GF-D8 (cell line): Measurements from ENCODE around the gene NACC1.

Experiments used
- DNase-seq: peaks from one replicate; lab custom pipeline; 2025; lab: John Stamatoyannopoulos, UW

Gene NACC1

DNA sequence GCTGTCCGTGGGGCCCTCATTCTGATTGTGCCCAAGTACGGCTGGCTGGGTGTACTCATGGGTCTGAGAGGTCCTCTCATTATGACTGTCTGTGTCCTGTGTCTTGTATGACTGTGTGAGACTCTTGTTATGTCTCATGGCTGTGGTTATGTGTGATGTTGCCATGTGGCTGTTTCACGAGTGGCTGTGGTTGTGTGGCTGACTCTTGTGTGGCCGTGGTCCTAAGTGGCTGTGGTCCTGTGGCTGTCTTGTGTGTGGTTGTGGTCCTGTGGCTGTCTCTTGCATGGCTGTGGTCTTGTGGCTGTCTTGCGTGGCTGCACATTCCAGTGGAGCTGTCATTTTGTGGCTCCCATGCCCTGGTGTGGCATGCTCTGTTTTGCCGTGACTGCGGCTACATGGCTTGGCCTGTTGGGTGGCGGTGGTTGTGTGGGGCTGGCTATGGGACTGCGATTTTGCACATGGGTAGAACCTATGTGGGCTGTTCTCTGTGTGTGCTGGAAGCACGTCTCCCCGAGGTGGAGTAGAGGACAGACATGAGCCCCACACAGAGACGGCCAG is 18.0 kb upstream of the NACC1 start:
- DNase-seq = peak; percentile 68

DNA sequence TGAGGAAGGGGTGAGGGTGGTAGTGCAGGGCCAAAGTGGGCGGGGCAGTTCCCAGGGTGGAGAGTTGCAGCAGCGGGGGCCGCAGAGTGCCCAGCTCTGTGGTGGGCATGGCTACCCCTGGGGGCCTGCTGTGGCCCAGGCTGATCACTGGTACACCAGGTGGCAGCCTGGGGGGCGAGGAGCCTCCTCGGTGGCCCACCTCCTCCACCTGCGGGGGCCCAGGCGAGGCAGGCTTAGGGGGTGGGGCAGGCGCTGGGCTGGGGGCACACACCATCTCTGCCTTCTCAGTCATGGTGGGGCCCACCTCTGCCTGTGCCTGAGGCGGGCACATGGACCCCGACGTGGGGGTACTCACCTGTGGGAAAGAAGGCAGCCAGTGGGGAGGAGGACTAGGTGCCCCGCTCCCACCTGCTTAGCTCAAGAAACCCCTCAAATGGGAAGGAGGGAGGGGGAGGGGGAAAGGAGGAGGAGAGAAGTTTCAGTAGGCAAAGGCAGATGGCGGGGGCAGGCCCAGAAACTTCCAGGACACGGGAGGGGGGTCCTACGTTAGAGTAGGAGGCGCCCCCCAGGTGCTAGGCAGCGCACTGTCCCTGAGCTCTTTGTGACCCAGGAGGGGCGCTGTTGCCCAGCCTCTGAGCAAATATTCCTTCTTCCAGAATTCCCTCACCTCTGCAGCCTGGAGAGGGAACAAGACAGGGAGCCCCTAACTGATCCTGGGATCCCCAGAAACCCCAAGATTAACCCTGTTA is 17.0 kb upstream of the NACC1 start:
- DNase-seq = peak; percentile 8

DNA sequence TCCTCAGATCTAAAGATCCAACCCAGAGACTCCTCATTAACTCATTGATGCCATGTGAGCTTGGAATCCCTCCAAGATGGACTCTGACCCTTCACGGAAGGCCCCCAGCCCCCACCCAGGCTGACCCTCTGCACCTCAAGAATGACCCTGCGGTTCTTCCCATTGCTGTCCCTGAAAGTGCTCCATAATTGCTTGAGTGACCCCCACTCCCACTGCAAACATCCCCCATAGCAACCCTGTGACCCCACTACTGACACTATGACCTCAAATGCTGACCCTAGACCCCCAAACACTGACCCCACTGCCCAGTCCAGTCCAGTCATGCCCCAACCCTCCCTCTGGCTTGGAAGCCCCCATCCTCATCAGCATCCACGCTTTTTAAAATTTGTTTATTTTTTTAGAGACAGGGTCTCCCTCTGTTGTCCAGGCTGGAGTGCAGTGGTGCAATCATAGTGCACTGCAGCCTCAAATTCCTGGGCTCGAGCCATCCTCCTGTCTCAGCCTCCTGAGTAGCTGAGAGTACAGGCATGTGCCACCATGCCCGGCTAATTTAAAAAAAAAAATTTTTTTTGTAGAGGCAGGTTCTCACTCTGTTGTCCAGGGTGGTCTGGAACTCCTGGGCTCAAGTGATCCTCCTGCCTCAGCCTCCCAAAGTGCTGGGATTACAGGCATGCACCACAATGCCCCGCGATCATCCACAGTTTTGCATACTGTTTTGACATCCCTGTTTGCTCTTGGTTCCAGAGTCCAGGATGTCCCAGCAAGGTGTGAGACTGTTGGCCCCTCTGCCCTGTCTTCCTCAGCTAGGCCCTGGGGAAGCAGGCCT is 16.3 kb upstream of the NACC1 start:
- no peak for DNase-seq

DNA sequence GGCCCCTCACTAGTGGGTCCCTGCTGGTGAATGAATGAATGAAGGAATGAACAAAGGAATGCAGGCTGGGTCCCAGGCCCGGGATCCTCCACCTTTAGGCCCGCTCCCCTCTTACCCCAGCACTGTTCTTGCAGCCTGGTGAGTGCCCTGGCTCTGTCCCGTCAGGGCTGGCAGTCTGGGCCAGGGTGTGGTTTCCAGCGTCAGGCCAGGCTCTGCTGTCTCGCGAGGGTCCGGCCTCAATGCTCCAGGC is 15.7 kb upstream of the NACC1 start:
- no peak for DNase-seq

DNA sequence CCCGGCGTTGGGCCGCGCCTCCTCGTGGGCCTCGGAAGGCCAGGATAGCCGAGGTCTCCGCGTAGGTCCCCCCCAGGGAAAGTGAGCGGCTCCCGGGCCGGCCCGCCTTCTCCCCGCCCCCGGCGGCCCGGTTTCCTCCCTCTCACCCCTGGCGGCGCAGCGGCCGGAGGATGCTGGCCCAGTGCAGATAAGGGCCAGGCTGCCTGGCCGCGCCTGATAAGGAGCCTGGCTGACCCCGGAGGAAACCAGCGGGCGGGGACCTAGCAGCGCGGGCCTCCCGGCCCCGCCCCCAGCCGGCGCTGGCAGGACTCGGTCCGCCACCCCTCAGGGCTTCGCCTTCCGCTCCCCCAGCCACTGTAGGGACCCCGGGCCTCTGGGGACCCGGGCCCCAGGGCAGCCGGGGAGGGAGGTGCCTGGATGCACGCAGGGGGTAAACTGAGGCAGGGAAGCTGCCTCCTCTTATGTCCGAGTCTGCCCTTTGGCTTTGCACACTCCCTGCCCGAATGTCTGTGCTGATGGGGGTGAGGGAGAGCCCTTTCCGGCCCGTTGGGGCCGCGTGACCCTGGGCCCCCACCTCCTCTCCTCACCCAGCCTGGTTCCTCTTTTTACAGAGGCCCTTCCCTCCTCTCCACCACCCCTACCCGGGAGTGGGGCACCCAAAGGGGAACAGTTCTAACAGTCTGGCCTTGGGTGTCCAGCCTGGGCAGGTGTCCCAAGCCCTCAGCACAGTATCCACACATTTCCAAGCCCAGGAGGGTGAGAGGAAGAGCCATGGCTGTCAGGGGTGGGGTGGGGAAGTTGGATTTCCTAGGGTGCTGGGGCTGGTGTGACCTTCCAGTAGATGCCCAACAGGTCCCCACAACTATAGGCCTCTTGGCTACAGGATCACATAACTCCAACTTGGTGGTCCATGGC is 15.1 kb upstream of the NACC1 start, which contains the start of gene LYL1:
Gene LYL1 (minus strand): TSS at position 193 of the 915 bp plus-strand sequence. CDS start 1,687 bp downstream, outside the sequence.
- peak; percentile 92 for DNase-seq

DNA sequence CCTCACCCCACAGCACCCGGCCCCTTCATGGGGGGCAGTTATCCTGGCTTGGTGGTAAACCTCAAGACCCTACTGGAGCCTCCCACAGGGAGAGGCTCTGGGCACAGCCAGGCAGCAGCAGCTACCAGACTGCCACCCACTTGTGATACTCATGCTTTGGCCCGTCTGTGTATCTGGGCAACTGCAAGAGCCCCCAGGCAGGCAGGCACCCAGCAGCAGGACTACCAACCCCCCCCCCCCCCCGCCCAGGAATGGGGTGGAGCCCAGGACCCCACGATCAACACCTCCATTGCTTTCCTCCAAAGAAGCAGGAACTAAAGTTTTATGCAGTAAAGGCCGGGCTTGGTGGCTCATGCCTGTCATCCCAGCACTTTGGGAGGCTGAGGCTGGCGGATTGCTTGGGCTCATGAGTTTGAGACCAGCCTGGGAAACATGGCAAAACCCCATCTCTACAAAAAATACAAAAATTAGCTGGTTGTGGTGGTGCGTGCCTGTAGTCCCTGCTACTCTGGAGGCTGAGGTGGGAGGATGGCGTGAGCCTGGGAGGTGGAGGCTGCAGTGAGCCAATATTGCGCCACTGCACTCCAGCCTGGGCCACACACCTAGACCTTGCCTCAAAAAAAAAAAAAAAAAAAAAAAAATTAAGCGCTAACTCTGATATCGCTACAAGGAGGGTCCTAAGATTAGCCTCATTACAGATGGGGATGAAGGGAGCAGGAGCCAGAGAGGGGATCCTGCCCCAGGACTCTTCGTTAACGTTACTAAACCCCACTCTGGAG is 14.3 kb upstream of the NACC1 start:
- peak; percentile 69 for DNase-seq

DNA sequence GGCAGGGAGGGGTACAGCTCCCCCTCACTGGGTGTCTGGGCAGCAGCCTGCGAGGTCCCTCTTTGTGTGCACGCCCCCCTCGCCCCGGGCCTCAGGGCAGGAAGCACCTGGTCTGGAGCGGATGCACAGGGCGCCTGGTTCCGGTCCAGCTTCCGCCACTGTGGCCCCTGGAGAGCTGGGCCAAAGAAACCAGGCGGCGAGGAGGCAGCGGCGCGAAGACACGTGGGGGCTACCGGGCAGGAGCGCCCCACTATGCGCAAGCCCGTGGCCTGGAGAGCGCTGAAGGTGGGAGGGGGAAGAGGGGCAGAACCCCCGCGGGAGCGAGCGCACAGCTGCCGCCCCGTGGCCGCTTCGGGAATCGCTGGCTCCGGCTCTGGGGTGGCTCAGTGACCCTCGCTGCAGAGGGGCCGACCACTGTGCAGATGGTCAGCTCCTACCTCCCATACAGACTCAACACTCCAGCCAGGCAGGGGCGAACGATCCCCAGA is 13.7 kb upstream of the NACC1 start:
- peak; percentile 97 for DNase-seq

DNA sequence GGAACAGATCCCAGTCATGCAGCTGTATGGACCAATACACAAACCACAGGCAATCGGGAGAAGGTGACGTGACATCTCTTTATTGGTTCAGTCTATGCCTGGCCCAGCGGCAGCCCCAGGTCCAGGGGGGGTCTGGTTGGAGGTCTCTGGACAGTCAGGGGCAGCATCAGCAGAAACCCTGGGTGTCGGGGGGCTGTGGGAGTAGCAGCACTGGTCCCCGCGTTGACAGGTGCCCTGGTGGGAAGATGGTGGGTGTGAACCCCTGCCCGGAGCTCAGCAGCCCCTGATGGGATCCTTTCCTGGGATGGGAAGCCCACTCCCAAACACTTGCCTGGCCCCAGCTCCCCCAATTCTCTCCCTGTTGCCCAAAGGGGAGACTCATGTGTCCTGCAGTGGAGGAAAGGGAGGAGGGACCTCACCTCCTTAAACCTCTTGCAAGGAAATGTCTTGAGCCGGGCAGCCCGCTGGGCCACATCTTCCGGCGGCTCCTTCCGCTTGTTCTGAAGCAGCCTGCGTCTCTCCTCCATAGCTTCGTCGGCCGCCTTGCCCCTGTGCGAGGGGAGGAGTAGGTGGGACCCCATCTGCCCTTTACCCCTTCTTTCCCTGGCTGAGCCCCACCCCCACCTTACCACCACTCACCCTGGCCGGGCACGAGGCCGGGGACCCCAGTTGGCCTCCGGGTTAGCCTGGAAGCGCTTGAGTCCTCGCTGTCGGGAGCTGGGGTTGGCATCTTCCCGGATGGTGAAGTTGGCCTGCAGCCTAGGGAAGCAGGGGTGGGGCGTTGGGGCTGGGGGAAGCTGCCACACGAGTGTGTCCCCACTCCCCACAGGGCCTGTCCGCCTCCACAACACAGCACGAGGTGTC is 13.0 kb upstream of the NACC1 start:
- peak; percentile 52 for DNase-seq

DNA sequence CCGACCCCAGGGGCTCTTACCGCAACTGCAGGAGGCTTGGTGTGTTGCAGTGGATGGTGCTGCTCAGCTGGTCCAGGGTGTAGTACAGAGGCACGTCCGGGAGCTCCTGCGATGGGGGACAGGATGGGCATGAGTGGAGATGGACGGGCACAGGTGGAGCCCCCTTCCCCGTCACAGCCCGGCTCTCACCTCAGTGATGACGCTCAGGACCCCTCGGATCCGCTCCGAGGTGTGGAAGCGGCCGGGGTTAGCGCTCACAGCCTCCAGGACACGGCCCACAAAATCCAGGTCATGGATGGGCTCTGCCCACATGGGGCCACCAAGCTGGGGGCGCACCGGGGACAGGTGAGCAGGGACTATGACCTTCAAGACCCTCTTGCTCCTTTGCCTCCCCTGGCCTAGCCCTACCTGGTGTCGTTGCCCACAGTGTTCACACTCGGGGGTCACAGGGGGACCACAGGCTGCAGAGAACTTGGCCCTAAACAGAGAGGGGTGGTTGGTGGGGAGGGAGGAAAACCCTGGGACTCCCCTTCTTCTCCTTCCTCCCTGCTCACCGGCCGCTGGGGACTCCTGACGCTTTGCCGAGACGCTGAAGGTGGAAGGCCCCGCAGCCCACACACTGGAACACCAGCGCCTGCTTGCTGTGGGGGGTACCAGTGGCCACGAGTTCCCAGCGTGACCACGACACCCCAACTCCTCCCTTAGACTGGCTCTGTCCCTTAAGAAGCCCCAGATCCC is 8.5 kb upstream of the NACC1 start:
- DNase-seq = no peak

DNA sequence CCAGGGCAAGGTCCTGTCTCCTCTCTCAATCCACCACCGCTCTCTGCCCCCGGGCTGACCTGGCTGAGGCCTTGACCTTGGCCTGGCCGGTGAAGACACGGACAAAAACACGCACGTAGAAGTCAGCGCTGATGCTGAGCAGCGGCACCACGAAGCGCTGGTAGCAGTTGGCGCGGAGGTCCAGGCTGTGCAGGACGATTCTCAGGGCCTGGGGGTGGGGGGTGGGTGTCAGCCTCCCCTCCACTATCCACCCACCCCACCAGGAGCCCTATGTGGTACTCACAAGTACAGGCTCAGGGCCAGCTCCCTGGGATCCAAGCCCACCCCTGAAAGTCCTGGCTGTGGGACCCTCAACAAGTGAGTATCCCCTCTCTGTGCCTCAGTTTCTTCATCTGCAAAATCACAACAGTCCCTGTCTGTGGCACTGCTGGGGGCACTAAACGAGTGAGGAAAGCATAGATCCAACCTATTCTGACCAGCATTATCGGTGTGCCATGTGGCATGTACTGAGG is 7.9 kb upstream of the NACC1 start:
- no peak for DNase-seq

DNA sequence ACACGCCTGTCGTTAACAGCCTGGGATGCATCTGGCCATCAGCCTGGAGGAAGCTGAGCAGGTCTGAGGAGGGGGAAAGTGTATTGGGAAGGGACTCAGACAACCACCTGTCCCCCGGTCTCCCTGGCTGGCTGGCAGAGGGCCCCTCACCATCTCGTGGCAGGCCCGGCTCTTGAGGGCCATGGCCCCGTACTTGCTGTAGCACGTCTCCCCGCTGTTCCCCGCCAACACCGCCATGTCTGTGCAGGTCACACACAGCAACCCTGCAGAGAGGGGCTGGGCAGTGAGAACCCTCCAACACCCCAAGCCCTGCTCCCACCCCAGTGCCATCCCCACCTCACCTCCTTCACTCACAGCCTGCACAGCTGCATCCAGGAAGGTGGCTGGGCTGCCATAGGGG is 5.5 kb upstream of the NACC1 start:
- DNase-seq = no peak

DNA sequence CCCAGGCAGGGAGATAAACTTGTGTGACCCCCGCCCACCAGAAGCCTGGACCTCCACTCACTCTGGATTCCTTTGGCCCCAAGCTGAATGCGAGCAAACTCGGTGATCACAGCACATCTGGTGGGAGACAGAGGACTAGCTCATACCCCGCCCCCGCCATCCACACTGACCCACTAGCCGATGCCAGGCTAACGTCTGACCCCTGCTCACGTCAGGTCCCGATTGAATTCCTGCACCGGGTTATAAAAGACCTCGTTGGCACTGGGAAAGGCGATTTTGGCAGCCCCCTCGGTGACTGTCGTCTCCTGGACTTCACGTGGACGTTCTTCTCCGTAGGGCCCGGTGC is 2.2 kb upstream of the NACC1 start:
- no peak for DNase-seq

DNA sequence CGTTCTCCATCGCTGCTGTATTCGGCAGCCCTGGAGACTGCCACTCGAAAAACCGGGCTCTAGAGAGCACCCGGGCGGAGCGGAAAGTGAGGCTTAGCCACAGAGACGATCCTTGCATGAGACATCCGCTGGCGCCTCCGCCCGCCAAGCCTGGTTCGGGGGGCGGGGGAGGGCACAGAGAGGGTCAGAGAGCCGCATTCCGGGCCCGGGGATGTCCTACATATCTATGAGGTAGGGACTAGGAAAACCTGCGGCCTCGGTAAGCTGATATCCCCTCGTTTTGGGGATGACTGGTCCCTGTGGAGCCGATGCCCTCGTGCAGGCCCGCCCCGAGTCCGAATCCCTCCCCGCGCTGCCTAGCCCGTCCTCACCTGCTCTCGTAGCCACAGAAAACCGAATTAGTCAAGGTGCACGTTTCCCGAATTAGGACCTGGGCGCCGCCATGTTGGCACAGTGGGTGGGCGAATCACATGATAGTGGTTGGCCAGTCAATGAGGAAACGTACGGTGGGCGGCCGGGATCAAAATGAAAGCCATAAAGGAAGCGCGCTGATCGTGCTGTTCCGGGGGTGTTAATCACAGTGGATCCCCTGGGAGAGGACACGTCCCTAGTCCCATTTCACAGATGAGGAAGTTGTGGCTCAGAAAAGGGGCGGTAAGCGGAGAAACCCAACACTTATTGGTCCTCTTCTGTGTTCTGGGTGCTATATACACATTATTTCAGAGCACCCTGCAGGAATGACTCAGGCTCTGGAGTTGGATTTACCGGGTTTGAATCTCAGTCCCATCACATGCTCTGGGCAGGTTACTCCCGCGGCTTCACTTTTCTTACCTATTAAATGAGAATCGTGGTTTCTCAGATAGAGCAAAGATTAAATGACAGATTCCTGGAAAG is 1.5 kb upstream of the NACC1 start, which contains the start of gene TRMT1:
Gene TRMT1 (minus strand): TSS at position 459 of the 894 bp plus-strand sequence. CDS start 341 bp downstream, at position 118.
- DNase-seq = peak; percentile 84

DNA sequence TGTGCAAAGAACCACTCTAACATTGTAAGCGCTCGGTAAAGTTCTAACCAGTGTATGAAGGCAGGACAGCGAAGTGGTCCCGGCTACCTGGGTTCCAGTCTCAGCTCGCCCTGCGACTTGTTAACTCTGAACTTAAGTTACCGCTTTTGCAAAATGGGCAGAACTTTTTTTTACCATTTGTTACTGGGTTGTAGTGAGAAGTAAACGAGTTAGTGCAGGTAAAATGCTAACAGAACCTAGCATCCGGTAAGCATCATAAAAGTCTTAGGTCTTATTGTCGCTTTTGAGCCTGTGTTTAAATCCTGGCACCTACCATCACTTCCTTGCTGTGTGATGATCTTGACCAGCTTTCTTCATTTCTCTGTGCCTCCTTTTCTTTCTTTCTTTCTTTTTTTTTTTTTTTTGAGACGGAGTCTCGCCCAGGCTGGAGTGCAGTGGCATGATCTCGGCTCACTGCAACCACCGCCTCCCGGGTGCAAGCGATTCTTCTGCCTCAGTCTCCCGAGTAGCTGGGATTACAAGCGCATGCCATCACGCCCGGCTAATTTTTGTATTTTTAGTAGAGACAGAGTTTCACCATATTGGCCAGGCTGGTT is 790 bp upstream of the NACC1 start:
- no peak for DNase-seq

DNA sequence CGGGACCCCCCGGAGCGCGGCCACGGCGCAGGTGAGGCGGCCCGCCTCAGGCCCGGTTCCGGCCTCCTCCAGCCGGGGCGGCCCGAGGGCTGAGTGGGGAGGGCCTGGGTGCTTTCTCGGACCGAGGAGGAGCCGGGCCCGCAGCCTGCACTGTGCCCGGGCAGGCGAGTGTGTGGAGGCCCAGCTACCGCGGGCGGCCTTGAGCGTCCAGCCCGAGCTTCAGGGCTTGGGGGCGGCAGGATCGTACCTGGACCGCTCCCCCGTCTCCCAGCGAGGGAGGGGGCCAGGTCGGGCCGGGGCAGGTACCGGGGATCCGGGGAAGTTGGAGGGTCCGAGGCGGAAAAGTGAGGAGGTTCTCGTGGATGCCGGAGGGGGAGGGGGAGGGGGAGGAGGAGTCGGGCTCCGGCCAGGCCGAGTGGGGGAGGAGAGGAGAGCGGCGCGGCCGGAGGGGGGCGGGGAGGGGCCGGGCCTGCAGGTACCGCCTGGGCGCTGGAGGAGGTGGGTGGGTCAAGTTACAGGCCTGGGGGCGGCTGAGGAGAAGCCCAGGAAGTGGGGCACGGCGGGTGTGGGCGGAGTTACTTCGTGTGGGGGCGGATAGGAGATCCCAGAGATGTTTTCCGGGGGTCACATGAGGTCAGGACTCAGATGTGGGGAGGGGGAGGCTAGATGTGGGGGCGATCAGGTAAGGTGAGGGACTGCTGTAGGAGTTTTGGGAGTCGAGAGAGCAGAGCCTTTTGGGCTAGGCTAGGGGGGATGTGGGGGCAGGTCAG is 545 bp downstream of the NACC1 start:
- peak; percentile 29 for DNase-seq

DNA sequence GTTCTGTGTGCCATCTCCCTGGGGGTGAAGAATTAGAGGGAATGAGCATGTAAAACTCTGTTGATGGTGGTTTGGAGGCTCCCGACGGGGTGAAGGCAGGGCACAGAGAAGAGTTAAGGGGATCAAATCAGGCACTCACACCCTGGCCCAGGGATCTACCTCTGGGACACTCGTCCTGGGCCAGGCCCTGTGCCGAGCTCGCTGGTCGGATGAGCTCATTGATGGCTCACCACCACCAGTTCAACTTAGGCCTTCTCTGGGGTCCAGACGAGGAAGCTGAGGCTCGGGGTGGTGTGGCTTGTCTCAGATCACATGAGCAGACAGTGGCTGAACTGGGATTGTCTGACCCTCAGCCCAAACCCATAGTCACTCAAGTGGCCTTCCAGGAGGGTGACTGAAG is 1.6 kb downstream of the NACC1 start:
- no peak for DNase-seq

DNA sequence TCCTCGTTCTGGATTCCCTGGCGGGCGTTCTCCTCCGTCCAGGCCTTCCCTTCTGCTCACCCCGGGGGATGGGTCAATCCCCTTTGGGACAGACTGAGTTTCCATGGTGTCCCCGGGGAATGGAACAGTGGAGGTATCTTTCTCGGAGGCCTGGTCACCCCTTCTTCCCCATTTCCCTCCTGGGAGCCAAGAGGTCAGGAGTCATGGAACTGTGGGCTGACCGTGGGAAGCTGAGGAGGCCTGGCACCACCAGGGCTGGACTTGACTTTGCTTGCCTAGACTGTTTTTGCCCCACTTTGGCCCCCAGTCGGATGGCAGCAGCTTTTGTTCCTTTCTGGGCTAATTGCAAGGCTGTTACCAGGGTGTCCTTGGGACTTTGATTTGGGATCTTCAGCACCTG is 2.0 kb downstream of the NACC1 start:
- DNase-seq = no peak
